ENCODE data around the gene PAK1. TPM values are rescaled to one million over a fixed set of nuclear protein-coding genes. Genes with fewer than 3 reads are reported as not detected.
"Not testable (repeated sequence)": the region's sequence is repeated elsewhere in the genome, so short reads cannot be mapped to it uniquely, and the experiment has no call there.

The PAK1 gene
- total RNA-seq, 4 donors from 2014 or later: 17.8 to 34.5 (median 21.6) TPM

GRCh38 chr11:77300695-77301094, 173.2 kb downstream of the PAK1 start:
- 70 to 75% methylated on average over 5 of the region's 5 CpGs for WGBS, 2 donors
- no peak for DNase-seq (ENCODE audit: low spot score in 2 of 2)
- intact Hi-C loops (cut with DNase I; ENCODE audit: low total_unique reads): no loop called here
- H3K4me3 ChIP-seq (ENCODE audit: low read depth, poor library complexity, severe bottlenecking): no peak overlapping the region
- TF ChIP-seq, protein P1, sequence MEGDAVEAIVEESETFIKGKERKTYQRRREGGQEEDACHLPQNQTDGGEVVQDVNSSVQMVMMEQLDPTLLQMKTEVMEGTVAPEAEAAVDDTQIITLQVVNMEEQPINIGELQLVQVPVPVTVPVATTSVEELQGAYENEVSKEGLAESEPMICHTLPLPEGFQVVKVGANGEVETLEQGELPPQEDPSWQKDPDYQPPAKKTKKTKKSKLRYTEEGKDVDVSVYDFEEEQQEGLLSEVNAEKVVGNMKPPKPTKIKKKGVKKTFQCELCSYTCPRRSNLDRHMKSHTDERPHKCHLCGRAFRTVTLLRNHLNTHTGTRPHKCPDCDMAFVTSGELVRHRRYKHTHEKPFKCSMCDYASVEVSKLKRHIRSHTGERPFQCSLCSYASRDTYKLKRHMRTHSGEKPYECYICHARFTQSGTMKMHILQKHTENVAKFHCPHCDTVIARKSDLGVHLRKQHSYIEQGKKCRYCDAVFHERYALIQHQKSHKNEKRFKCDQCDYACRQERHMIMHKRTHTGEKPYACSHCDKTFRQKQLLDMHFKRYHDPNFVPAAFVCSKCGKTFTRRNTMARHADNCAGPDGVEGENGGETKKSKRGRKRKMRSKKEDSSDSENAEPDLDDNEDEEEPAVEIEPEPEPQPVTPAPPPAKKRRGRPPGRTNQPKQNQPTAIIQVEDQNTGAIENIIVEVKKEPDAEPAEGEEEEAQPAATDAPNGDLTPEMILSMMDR (IDR thresholded peaks at IDR 0.05): no peak
- TF ChIP-seq POLR2A (IDR thresholded peaks at IDR 0.05): no peak

DNA sequence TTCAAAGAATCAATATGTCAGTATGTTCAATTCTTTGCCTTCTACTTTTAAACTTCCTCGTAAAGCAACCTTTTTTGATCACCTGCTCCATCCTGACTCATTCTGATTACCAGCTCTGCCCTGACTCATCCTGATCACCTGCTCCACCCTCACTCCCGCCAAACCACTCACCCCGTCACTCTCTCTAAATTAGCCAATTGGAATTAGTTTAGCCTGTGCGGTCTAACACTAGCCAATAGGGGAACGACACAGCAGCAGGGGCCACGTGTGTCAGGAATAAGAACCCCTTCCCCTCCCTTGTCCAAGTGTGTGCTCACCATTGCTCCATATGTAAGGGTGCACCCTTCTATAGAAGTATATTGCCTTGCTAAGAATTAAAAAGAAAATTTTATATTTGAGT, 173.9 kb downstream of the PAK1 start:
- H3K4me3 ChIP-seq (ENCODE audit: low read depth, poor library complexity, severe bottlenecking); intact Hi-C loops (cut with DNase I; ENCODE audit: low total_unique reads): not testable (repeated sequence)
- DNase-seq (ENCODE audit: low spot score in 2 of 2): peak in 1 of 2 donors; percentile 43
- 46 to 71% methylated on average over 6 of the region's 6 CpGs for WGBS, 2 donors

- WGBS, 2 donors: 26 to 89% methylated on average over 2 of the region's 2 CpGs
- H3K4me3 ChIP-seq (ENCODE audit: low read depth, poor library complexity, severe bottlenecking): no peak overlapping the region
- no peak for TF ChIP-seq POLR2A (IDR thresholded peaks at IDR 0.05)
- TF ChIP-seq, protein P1 (IDR thresholded peaks at IDR 0.05): no peak
- DNase-seq (ENCODE audit: low spot score in 2 of 2): no peak
- intact Hi-C loops (cut with DNase I; ENCODE audit: low total_unique reads): no loop called here
These were observed 174.3 kb downstream of the PAK1 start for GRCh38 chr11:77299528-77299993.

GRCh38 chr11:77294040-77294439, 179.9 kb downstream of the PAK1 start:
- TF ChIP-seq, protein P1 (IDR thresholded peaks at IDR 0.05): no peak
- TF ChIP-seq POLR2A (IDR thresholded peaks at IDR 0.05): no peak
- 88 to 89% methylated on average over 3 of the region's 3 CpGs for WGBS, 2 donors
- intact Hi-C loops (cut with DNase I; ENCODE audit: low total_unique reads): no loop called here
- no peak overlapping the region for H3K4me3 ChIP-seq (ENCODE audit: low read depth, poor library complexity, severe bottlenecking)
- no peak for DNase-seq (ENCODE audit: low spot score in 2 of 2)

DNA sequence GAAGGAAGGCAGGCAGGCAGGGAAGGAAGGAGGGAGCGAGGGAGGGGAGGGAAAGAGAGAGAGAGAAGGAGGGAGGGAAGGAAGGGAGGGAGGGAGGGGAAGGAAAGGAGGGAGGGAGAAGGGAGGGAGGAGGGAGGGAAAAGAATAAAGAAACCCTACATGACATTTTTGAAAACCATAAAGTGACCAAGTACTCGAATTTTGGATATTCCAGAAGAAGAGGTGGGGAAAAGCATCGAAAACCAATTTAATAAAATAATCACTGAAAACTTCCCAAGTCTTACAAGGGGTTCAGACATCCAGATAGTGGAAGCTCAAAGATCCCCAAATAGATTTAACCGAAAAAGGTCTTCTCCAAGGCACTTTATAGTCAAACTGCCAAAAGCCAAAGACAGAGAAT, 184.2 kb downstream of the PAK1 start:
- H3K4me3 ChIP-seq (ENCODE audit: low read depth, poor library complexity, severe bottlenecking): no peak overlapping the region
- 82 to 89% methylated on average over 4 of the region's 4 CpGs for WGBS, 2 donors
- no peak for DNase-seq (ENCODE audit: low spot score in 2 of 2)
- intact Hi-C loops (cut with DNase I; ENCODE audit: low total_unique reads): no loop called here
- TF ChIP-seq, protein P1 (IDR thresholded peaks at IDR 0.05): no peak
- no peak for TF ChIP-seq POLR2A (IDR thresholded peaks at IDR 0.05)

DNA sequence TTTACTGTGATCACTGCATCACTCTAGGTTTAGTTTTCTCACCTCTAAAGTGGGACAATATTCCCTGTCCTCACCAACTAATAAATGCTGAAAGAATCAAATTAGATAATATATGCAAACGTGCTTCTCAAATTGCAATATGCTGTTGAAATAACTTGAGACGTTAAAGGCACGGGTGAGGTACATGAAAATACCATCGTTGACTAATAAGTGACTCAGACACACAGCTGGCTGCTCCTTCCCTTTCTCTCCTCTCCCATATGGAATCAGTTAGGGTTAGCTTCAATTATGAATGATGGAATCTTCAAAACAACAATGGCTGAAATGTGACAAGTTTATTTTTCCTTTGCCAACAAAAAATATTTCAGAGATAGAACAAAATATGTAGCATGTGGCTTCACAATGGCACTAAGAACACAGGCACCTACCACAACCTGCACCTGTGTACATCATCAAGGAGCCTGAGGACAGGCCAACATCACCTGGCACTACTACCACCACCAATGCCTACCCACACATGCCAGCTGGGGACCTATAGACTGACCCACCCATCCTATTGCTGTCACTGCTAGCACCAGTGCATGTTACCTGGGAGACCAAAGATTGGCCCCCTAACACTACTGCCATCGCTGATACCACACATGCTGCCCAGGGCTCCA, 186.2 kb downstream of the PAK1 start:
- no peak for DNase-seq (ENCODE audit: low spot score in 2 of 2)
- whole genome bisulfite sequencing, 2 donors: 48 to 49% methylated on average over 5 of the region's 5 CpGs
- intact Hi-C loops (cut with DNase I; ENCODE audit: low total_unique reads): no loop called here
- TF ChIP-seq POLR2A (IDR thresholded peaks at IDR 0.05): no peak
- TF ChIP-seq, protein P1 (IDR thresholded peaks at IDR 0.05): no peak
- H3K4me3 ChIP-seq (ENCODE audit: low read depth, poor library complexity, severe bottlenecking): no peak overlapping the region
